Activated CD4-positive, alpha-beta T cell treated with anti-CD3 and anti-CD28 coated beads, Interleukin-10, Interleukin-2, amounts not matched to agents 100 ng/mL and 50 ng/mL, durations not matched to agents 16 hours and 8 hours (primary cell): Measurements from ENCODE around the gene TRIM27.
"Not testable (repeated sequence)": the region's sequence is repeated elsewhere in the genome, so short reads cannot be mapped to it uniquely, and the experiment has no call there.

ENCODE experiments used
- DNase-seq: peaks from one replicate; pipeline ENCODE4 v3.0.0-alpha.2; 2020

Gene TRIM27

GRCh38 chr6:28862077-28862476 lies 61.7 kb downstream of the TRIM27 start:
- no peak for DNase-seq

GRCh38 chr6:28861339-28861738 lies 62.4 kb downstream of the TRIM27 start:
- no peak for DNase-seq

GRCh38 chr6:28860581-28860980 lies 63.2 kb downstream of the TRIM27 start:
- DNase-seq = no peak

- no peak for DNase-seq
These were observed 64.8 kb downstream of the TRIM27 start for GRCh38 chr6:28858963-28859362.

- DNase-seq = no peak
These were observed 67.2 kb downstream of the TRIM27 start for GRCh38 chr6:28856620-28857005.

GRCh38 chr6:28854405-28854804 lies 69.4 kb downstream of the TRIM27 start:
- DNase-seq = not testable (repeated sequence)
